CD4-positive, alpha-beta T cell treated with Interleukin-15 for 4 hours (primary cell): ENCODE data around the gene TSPAN3.

ENCODE experiments used
- DNase-seq: peaks from one replicate; pipeline ENCODE4 v3.0.0-alpha.2; 2020; ENCODE audit warnings: low spot score

Gene TSPAN3

DNA sequence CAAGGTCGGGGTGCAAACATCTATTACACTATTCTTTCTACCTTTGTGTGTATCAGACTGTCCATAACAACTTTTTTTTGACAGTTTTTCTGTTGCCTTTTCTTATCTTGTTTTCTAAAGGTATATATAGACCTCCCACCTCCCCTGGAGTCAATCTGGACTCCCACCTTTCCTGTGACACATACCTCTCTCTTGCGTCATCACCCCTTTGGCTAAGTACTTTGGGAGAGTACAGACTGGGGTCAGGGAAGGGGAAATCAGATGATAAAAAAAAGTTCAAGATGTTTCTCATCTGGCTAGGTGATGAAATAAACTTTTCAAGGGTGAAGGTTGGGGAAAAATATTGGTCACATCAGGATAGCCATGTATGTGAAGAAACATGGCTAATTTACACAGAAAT is 17.2 kb downstream of the TSPAN3 start:
- no peak for DNase-seq

DNA sequence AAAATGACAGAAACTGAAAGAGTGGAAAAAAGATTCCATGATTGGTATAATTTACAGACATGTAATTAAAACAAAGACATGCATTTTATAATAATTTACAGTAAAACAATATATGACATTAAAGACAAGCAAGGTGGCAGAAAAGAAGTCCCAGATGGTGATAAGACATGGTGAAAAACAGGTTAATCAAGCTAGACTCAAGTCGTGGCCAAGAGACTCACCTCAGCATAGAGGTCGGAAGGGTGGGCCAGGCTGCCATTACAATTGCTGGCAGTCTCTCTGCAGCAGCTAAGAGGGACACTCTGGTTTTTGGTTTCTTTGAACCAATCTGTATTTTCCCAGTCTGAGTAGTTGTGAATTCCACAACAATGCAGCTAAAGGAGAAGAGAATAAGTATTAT is 18.4 kb downstream of the TSPAN3 start:
- no peak for DNase-seq

DNA sequence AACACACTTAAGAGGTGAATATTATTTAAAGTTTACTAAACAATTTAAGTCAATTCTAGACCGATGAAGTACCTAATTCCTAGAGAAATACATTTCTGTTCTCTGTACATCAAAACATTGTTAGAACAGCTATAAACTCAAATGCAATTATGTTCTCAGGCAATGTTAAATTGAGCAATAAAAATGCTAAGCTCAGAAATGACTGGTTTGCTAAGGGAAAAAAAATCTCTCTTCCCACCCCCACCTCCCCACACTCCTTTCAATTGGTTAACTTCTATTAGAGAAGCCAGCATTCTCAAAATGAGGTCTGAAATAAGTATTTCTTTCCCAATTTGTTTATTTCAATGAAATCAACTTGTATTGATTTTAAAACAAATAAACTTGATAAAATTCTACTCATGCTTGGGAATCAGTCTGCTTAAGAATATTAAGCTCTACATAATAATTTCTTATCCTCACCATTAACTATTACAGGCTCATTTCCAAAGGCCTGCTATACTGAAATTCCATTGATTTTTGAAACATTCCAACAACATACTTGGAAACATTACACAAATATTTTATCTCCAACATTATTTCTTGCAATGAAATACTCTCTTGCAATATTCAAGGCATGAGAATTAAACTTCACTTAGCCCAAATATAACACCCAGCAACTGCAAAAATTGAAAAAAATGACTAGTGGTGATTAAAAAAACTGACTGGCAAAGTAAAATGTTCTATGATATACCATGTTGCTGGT is 22.6 kb downstream of the TSPAN3 start:
- no peak for DNase-seq

DNA sequence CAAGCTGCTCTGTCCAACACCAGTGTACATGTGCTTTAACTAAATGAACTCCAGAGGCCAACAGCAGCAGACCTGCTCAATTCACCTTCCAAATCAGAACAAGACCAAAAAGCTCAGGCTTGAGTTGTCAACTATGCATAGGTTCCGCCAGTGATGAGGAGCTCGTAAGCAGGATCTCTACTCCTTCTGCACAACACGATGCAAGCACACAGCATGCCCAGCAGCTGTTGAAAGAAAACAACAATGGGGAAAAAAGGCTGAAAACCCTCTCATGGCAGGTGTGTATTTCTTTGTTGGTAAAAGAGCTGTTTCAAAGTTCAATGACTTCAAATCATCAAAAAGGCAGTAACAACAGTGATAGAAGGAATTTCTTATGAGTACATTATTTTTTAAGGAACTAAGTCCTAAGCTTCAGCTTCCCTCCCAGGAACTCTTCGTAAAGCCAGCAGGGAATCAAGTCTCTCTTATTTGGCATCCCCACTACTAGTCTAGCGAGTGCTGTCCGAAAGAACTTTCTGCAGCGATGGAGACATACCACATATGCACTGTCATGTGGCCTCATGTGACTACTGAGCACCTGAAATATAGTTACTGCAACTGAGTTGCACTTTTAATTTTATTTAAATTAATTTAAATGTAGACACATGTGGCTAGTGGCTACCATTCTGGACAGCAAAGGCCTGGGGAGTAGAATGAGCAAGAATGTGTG is 24.1 kb downstream of the TSPAN3 start:
- DNase-seq = no peak

DNA sequence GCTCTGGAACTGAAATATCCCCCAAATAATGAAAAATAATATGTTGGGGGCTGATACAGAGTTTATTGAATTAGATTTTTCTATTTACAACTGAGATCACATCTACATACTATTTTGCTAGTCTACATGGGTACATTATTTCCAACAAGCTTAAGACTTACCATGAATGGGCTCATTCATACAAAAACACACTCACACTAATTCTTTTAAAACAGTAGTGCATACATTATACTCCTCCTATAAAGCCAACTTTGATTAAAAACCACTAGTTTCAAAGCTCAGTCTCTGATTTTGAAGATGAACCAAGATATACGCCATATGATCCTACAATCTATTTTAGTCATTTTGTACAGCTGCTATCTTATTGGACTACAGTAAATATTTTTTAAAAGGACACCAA is 24.9 kb downstream of the TSPAN3 start:
- DNase-seq = no peak

DNA sequence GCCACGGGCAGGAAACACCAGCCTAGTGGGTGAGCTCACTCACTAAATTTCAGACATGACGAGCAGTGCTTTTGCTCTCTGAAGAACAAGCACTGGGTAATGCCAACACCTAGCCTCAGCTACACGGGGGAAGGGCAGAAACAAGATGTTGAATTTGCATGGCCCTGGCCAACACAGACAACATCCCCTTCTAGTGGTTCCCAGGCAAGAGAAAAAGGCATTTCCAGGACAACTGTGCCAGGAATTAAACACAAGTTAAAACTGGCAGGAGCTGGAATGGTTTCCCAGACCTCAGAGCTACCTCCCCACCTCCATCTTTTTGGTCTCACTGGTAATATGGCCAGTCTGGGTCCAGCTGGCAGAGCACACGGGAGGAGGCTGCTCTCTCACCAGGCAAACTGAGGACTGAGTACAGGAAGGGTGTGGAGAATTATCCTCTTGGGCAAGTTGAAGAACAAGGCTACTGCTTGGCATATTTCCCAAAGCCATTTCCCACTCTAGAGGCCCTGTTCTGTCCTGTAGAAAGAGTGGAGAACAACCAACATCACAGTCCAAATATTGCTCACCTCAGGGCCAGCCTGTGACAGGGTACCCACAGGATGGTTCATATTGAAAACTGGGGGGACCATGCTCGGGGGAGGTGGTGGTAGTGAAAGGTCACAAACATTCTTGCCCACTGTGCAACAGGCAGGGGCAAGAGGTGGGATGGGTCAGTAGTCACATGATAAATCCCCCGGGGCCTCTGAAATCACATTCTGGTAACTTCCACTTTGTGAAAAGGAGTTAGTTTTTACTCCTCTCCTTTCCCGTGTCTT is 26.5 kb downstream of the TSPAN3 start:
- DNase-seq = no peak

DNA sequence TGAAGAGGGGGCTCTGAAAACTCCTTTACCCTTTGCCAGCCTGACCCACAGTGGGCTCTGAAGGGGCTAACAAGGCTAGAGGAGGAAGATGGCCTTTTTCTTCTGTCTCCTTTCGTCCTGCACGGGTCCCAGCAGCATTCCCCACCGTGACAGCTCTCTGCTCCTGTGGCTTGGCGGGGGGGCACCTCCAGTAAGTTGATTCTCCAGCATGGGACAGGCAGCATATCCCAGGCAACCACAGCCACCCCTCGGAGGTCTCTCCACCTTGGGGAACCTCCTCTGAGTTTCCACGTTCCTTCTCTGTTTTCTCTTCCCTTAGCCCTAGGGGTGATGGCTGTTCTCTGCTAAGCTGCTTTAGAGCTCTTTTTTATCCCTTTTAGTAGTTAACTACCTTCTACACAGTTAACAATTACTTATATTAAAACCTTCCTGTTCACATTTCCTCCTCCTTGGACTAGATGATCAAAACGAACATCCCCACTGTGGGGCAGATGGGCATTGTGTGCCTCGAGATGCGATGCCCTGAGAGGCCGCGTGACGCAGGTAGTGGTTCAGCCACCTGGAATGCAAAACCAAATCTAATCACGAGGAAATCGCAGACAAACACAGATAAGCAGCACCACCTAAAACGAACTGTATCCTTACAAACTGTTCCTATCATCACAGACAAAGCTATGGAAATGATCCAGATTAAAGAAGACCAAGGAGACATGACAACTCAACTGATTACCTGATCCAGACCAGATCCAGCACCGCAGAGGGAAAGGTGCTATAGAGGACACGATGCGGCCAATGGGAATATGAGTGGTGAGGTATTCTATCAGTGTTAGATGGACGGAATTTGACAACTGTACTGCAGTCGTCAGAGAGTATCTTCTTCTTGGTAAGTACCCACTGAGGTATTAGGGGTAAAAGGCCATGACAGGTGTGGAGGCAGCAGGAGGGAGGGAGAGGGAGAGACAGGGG is 27.7 kb downstream of the TSPAN3 start:
- DNase-seq = no peak

DNA sequence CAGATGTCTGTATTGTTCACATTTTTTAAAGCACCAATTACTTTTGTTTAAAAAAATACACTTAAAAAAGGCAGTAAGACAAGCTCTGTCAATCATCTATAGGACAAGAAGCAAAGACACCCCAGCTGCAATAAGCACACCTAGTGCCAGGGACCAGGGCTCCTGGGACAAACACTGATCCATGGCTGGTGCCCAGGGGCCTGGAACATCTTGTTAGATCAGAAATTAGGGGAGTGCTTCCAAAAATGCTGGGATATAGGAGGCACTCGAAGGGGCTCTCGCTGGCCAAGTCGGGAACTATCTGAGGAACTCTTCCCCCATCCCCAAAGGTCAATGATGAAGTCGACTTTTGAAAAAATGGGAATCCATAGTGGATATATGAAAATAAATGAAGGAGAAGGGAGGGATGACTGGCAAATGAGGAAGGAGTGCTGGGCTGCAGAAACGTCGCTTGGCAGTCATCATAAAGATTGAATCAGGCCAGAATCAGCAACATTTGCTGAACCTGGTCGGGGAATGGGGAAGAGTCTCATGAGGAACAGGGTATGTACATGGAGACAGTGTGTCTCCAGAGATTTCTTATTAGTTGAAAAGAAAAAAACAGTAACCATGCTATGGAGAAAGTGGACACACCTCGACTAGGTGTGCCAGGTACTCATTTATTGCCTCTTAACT is 28.5 kb downstream of the TSPAN3 start:
- DNase-seq = no peak

DNA sequence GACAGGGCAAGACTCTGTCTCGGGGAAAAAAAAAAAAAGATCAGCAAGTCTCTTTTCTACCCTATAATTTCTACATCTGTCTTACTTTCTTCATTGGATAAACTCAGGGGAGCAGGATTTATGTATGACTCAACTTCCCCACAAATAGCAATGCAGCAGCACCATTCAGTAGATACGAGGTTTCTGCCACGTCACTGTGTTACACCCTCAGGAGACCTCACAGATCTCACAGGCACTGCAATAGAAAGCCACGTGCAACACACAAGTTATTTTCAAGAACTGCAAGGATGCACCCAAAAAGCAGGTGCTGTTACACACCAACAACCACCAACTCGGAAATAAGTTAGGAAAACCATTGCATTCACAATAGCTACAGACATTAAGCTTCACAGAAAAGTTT is 30.2 kb downstream of the TSPAN3 start:
- DNase-seq = no peak

DNA sequence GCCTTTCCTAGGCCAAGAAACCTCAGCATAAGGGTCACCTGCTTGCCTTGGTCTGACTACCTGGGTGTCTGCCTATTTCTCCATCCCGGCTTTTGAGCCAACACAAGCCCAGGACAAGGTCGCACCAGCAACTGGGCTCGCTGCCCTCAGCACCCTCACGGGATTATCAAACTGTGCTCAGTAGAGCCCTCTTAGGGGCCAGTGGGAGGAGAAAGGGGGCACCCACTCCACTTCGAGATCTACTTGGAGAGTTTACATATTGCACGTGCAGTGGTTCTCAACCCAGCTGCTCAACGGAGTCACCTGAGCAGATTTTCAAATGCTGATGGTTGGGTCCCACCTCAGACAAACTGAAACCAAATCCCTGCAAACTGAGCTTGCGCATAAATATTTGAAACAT is 31.1 kb downstream of the TSPAN3 start:
- DNase-seq = no peak

DNA sequence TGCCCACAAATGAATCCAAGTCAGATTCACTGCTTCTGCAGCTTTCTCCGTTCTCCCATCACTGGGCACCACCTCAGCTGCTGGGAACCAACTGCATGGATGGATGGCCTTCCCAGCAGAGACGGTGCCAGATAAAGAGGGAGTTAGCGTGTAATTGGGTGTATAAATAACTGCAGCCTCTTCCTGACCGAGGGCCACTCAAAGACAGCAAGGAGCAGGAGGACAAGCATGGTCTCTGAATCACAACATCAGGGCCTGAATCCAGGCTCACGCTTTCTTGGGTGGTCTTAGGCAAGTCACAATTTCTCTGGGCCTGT is 31.7 kb downstream of the TSPAN3 start:
- no peak for DNase-seq

DNA sequence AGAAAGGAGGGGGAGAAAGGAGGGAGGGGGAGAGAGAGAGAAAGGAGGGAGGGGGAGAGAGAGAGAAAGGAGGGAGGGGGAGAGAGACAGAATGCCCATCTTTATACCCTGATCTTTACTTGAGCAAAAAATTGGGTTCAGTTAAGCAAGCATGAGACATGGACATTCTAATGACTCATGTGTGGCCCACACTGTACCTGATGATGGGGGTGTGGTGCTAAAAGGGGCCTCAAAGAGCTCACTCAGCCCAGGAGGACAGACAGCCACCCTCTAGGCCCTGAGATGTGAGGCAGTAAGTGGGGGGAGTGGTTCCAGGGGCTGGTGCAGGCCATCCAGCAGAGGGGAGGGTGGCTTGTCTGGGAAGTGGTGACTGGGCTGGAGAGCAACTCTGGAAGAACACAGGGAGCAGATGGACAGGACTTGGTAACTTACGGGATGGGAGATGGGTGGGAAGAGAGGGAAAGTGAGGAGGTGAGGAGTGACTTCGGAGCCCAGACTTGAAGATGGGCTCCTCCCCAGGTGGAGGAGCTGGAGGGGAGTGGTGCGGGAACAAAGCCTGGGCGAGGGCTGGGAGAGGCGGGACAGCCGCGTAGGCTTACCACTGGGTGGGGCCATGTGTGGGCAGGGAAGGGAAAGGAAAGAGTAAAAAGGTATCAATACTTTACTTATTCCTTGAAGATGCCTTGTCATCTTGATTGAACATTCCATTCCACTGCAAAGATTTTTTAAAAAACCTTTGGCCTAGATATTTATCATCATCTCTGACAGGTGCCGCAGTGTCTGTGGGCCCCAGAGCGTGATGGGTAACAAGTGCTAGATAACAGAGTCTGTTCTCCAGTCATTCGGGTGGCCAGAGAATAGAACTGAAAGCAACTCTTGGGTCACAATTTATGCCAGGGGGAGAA is 32.3 kb downstream of the TSPAN3 start:
- DNase-seq = no peak

DNA sequence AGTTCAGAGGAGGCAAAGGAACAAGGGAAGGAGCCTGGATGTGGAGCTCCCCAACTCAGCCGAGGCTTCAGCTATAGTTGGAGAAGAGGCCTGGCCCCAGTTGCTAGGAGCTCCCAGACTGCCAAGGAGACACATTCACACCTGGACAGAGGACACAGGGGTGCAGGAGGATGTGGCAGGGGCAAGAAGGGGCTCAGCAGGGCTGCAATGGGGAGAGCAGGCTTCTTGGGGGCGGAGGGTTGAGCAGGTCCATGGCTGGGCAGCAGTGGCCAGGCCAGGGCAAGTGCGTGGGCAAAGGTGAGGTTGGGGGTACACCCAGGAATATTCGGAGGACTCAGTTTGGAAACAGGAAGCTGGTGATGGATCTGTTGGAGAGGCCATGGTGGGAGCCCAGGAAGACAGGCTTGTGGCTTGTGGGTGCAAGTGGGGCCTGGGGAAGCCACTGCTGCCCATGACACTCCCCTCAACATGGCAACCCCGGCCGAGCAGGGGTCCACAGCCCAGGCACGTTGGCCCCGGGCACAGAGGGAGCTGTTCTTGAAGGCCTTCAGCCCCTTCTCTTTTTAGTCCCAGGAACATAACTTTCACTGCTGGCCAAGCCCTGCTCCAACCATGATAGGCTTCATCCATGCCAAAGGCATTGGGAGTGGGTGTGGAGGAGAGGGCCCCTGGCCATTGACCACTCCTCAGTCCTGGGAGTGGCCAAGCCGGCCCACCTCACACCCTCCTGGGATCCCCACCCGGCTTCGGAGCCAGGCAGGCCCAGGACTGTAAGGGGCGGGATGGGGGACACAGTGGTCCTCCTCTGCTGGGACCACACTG is 33.3 kb downstream of the TSPAN3 start:
- no peak for DNase-seq

DNA sequence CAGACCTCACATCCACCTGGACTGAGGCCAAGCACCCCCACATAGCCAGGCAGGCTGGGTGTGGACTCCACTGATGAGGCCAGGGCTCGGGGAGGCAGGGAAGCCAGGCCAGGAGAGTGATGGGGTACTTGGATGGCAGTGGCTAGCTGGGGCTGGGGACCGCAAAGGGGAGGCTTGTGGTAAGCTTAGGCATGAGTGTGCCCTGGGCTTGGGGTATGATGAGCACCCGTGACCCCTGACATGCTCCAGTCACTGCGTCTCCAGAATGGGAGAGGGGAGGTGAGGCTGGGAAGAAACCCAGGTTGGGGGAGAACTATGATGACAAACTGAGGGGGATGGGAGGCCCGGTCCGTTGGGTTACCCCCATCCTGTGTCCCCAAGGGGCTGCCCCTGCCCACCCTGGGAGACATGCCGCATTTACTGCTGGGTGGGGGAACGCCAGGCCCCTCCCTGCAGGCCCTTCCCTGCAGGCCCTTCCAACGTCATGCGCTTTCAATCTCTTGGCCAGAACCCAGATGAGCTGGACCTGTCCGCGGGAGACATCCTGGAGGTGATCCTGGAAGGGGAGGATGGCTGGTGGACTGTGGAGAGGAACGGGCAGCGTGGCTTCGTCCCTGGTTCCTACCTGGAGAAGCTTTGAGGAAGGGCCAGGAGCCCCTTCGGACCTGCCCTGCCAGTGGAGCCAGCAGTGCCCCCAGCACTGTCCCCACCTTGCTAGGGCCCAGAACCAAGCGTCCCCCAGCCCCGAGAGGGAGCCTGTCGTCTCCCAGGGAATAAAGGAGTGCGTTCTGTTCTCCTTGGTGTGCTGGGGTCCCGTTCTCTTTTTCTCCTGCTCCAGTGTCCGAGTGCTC is 34.1 kb downstream of the TSPAN3 start:
- DNase-seq = no peak

DNA sequence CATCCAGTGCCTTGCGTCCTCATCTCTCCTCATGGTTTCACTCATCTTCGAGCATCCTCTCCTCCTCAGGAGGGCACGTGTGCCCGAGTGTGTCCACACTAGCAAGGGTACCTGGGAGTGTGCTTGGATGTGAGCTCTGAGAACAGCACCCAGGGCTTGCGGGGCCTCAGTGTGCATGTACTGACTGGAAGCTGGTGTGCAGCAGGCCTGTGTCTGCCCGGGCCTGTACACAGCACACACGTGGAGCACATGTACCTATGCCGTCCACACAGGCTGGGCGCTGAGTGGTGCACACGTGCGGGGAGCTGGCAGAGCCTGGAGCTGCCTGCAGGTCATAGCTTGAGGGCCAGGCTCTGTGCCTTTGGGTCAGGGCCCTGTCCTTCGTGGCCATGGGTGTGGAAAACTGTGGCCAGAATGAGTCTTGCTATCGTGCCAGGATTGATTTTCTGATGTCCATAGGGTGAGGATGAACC is 34.9 kb downstream of the TSPAN3 start:
- no peak for DNase-seq

DNA sequence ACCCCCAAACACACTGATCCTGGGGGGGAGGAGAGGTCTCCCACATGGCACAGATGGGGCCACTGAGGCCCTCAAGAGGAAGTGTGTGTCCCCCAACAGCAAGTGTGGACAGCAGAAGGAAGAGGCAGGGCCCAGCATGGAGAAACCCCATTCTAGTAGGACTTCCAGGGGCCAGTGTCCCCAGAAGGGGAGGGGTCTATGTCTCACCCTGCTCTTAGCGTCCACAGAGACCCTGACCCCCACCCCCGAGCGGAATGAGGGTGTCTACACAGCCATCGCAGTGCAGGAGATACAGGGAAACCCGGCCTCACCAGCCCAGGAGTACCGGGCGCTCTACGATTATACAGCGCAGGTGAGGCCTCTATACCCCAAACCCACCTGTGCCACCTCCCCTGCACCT is 35.3 kb downstream of the TSPAN3 start:
- DNase-seq = no peak

DNA sequence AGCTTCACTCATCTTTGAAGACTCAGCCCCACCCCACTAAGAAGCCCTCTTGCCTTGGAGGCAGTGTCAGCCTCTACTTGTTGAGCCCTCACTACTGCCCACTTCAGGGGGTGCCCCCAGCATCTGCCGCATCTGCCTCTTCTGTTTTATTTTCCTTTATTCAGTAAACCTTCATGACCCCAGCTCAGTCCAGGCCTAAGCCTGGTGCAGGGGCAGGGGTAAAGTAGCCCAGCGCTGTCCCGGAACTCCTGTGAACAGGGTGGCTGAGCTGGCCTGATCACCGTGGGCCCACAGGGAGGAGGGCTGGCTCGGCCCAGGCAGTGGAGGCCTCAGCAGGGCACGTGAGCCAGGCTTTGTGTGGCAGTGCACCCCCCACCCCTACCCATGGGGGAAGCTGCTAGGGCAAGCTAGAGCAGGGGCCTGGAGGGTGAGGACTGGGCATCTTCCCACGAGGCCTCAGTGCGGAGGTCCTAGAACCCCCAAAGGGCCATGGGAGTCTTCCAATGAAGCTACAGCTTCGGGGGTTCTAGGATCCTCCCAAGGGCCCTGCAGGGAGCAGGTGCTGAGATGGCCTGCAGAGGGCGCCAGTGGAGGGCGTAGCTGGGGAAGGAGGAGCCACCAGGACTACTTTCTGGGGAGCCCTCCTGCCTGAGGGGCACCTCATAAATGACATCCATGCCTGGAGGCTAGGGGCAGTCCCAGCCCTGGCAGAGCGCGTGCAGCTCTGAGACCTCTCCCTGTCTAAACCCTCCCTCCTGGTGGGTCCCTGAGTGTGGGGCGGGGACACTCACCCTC is 36.0 kb downstream of the TSPAN3 start:
- DNase-seq = peak; percentile 25
